Neural progenitor cell (in vitro differentiated cells): ENCODE data around the gene EXT2. TPM values are rescaled to one million over a fixed set of nuclear protein-coding genes. Genes with fewer than 3 reads are reported as not detected.

Experiments
- DNase-seq: peaks from one replicate; pipeline ENCODE4 v3.0.0-alpha.2; 2016; ENCODE audit warnings: low spot score
- H2AFZ ChIP-seq: fragments of 200-600 bp; sonication (generic); replicated peaks from 2 replicates; pipeline ENCODE4 v1.6.1; 2016; ENCODE audit warnings: antibody characterized with exemption
- H3F3A ChIP-seq: fragments of 200-600 bp; sonication (generic); 2 replicates; pipeline ENCODE4 v1.6.1; 2016; ENCODE audit warnings: antibody characterized with exemption, low read depth
- H3K27ac ChIP-seq: fragments of 200-600 bp; sonication (generic); 2 replicates; pipeline ENCODE4 v1.5.1; 2016; ENCODE audit warnings: mild to moderate bottlenecking
- H3K27me3 ChIP-seq: fragments of 200-600 bp; sonication (generic); 2 replicates; pipeline ENCODE4 v1.6.1; 2016; ENCODE audit warnings: mild to moderate bottlenecking, moderate library complexity
- H3K36me3 ChIP-seq: fragments of 200-600 bp; sonication (generic); 2 replicates; pipeline ENCODE4 v1.5.1; 2016
- H3K4me1 ChIP-seq: fragments of 200-600 bp; sonication (generic); 2 replicates; pipeline ENCODE4 v1.6.1; 2016; ENCODE audit warnings: mixed run types
- H3K4me2 ChIP-seq: fragments of 200-600 bp; sonication (generic); 2 replicates; pipeline ENCODE4 v1.6.1; 2016
- H3K4me3 ChIP-seq: fragments of 200-600 bp; sonication (generic); 2 replicates; pipeline ENCODE4 v1.5.1; 2016
- H3K79me2 ChIP-seq: fragments of 200-600 bp; sonication (generic); 2 replicates; pipeline ENCODE4 v1.6.1; 2016; ENCODE audit warnings: low read depth
- H3K9ac ChIP-seq: fragments of 200-600 bp; sonication (generic); 2 replicates; pipeline ENCODE4 v1.6.1; 2016
- H3K9me3 ChIP-seq: fragments of 200-600 bp; sonication (generic); 2 replicates; pipeline ENCODE4 v1.5.1; 2016; ENCODE audit warnings: low read depth
- H4K20me1 ChIP-seq: fragments of 200-600 bp; sonication (generic); 2 replicates; pipeline ENCODE4 v1.6.1; 2016; ENCODE audit warnings: low read depth
- H3K27ac Mint-ChIP-seq: 3 replicates; pipeline ENCODE4 v1.8.0; 2021; ENCODE audit warnings: mixed read lengths
- H3K27me3 Mint-ChIP-seq: 2 replicates; pipeline ENCODE4 v1.8.0; 2022; ENCODE audit warnings: low read depth, mild to moderate bottlenecking, inconsistent platforms, moderate library complexity, mixed read lengths; ENCODE audit not compliant: insufficient read depth
- H3K36me3 Mint-ChIP-seq: 3 replicates; pipeline ENCODE4 v1.8.0; 2021; ENCODE audit warnings: mixed read lengths
- H3K4me1 Mint-ChIP-seq: 3 replicates; pipeline ENCODE4 v1.8.0; 2021; ENCODE audit warnings: mixed read lengths
- H3K4me3 Mint-ChIP-seq: 3 replicates; pipeline ENCODE4 v1.8.0; 2021; ENCODE audit warnings: mild to moderate bottlenecking, moderate library complexity, mixed read lengths
- H3K9me3 Mint-ChIP-seq: 3 replicates; pipeline ENCODE4 v1.8.0; 2020; ENCODE audit warnings: mixed read lengths
- CTCF ChIP-seq: fragments of 200-600 bp; sonication (generic); IDR thresholded peaks from 2 replicates; pipeline ENCODE4 v1.5.1; 2017; ENCODE audit warnings: antibody characterized with exemption, mild to moderate bottlenecking
- EZH2 ChIP-seq: fragments of 200-600 bp; sonication (generic); IDR thresholded peaks from 2 replicates; pipeline ENCODE4 v1.6.1; 2017; ENCODE audit warnings: antibody characterized with exemption, mild to moderate bottlenecking, moderate library complexity
- EZH2phosphoT487 ChIP-seq: fragments of 200-600 bp; sonication (generic); IDR thresholded peaks from 2 replicates; pipeline ENCODE4 v1.6.1; 2017; ENCODE audit warnings: antibody characterized with exemption
- total RNA-seq: library from RNA; depleted of rRNA; stranded (reverse); fragments of >200 nt; gene quantifications from 2 replicates; pipeline ENCODE4 v1.2.3, GENCODE V29; 2015; ENCODE audit warnings: low replicate concordance

The EXT2 gene
- total RNA-seq, 1 donor from 2014 or later = 70.4 TPM

GRCh38 chr11:44208976-44209603 lies 113.6 kb downstream of the EXT2 start:
- H3K4me2 ChIP-seq = no peak overlapping the region
- peaks cover 10% of the 10 kb centered on the region for H3K9me3 Mint-ChIP-seq
- no peak overlapping the region for H3K27ac Mint-ChIP-seq
- DNase-seq = no peak
- H3F3A ChIP-seq = no peaks in the 10 kb centered on the region
- H3K36me3 Mint-ChIP-seq = peaks cover 38% of the 10 kb centered on the region
- no peak for TF ChIP-seq EZH2phosphoT487
- no peak for TF ChIP-seq CTCF
- TF ChIP-seq EZH2 = no peak
- no peaks in the 10 kb centered on the region for H3K79me2 ChIP-seq
- no peak overlapping the region for H3K9ac ChIP-seq
- no peaks in the 10 kb centered on the region for H3K36me3 ChIP-seq
- no peak overlapping the region for H3K27ac ChIP-seq
- no peak overlapping the region for H3K4me3 Mint-ChIP-seq
- H3K4me1 ChIP-seq = peaks cover 5% of the 10 kb centered on the region
- H3K27me3 Mint-ChIP-seq = peaks cover 3% of the 10 kb centered on the region
- no peak overlapping the region for H3K4me3 ChIP-seq
- no peaks in the 10 kb centered on the region for H4K20me1 ChIP-seq
- H2AFZ ChIP-seq = no peak overlapping the region
- H3K27me3 ChIP-seq = no peaks in the 10 kb centered on the region
- peaks cover 8% of the 10 kb centered on the region for H3K4me1 Mint-ChIP-seq
- H3K9me3 ChIP-seq = peaks cover 6% of the 10 kb centered on the region

GRCh38 chr11:44212128-44212527 lies 116.7 kb downstream of the EXT2 start:
- Histone ChIP-seq H3K27me3 (no peaks in the 10 kb centered on the region), H3K4me2 (no peak overlapping the region), H2AFZ (no peak overlapping the region), H3K4me1 (peaks cover under 1% of the 10 kb centered on the region), H3K9ac (no peak overlapping the region), H3K4me3 (no peak overlapping the region), H3K27ac (no peak overlapping the region), H4K20me1 (no peaks in the 10 kb centered on the region), H3K9me3 (peaks cover 6% of the 10 kb centered on the region), H3F3A (no peaks in the 10 kb centered on the region), H3K36me3 (no peaks in the 10 kb centered on the region), H3K79me2 (no peaks in the 10 kb centered on the region)
- DNase-seq = no peak
- Mint-ChIP-seq H3K27me3 (peaks cover 4% of the 10 kb centered on the region), H3K36me3 (peaks cover 30% of the 10 kb centered on the region), H3K9me3 (peaks cover 13% of the 10 kb centered on the region), H3K4me3 (no peak overlapping the region), H3K4me1 (peaks cover 4% of the 10 kb centered on the region), H3K27ac (no peak overlapping the region)
- TF ChIP-seq EZH2phosphoT487 (no peak), CTCF (no peak), EZH2 (no peak)

- Histone ChIP-seq H3F3A (no peaks in the 10 kb centered on the region), H3K27ac (no peak overlapping the region), H4K20me1 (no peaks in the 10 kb centered on the region), H3K4me2 (no peak overlapping the region), H3K79me2 (no peaks in the 10 kb centered on the region), H3K27me3 (no peaks in the 10 kb centered on the region), H3K36me3 (no peaks in the 10 kb centered on the region), H3K9ac (no peak overlapping the region), H2AFZ (no peak overlapping the region), H3K9me3 (peaks cover 6% of the 10 kb centered on the region), H3K4me1 (no peaks in the 10 kb centered on the region), H3K4me3 (no peak overlapping the region)
- Mint-ChIP-seq H3K9me3 (peaks cover 13% of the 10 kb centered on the region), H3K27me3 (peaks cover 2% of the 10 kb centered on the region), H3K4me1 (no peaks in the 10 kb centered on the region), H3K36me3 (peaks cover 26% of the 10 kb centered on the region), H3K4me3 (no peak overlapping the region), H3K27ac (no peak overlapping the region)
- TF ChIP-seq EZH2 (no peak), CTCF (no peak), EZH2phosphoT487 (no peak)
- DNase-seq = no peak
Observed at GRCh38 chr11:44213148-44213547, 117.7 kb downstream of the EXT2 start.
